Colonic mucosa (tissue), 4 donors: ENCODE results near the gene CRHR1. TPM values are rescaled to one million over a fixed set of nuclear protein-coding genes. Genes with fewer than 3 reads are reported as not detected.

Experiments
- DNase-seq: peaks from one replicate; pipeline ENCODE4 v3.0.0-alpha.2; 2020
- H3K27ac ChIP-seq: fragments of 200-600 bp; one replicate; pipeline ENCODE4 v1.8.0; 2021
- H3K27me3 ChIP-seq: fragments of 200-600 bp; one replicate; pipeline ENCODE4 v1.8.0; 2021
- H3K36me3 ChIP-seq: fragments of 200-600 bp; one replicate; pipeline ENCODE4 v1.8.0; 2021
- H3K4me1 ChIP-seq: fragments of 200-600 bp; one replicate; pipeline ENCODE4 v1.8.0; 2021; ENCODE audit warnings: mild to moderate bottlenecking
- H3K4me3 ChIP-seq: fragments of 200-600 bp; one replicate; pipeline ENCODE4 v1.8.0; 2021
- H3K9ac ChIP-seq, 2 donors: one replicate each; pipeline ENCODE4 v1.7.0; 2013; ENCODE audit warnings: control low read depth in 2 of 2, low read depth in 2 of 2, low read length in 2 of 2
- H3K9me3 ChIP-seq: fragments of 200-600 bp; one replicate; pipeline ENCODE4 v1.8.0; 2021
- CTCF ChIP-seq: fragments of 200-600 bp; IDR thresholded peaks from one replicate; pipeline ENCODE4 v1.8.0; 2022; ENCODE audit warnings: antibody characterized with exemption, mild to moderate bottlenecking
- intact Hi-C: fragments of 100-400 bp; cut with DNase I; formaldehyde crosslinking; loops from one replicate; pipeline ENCODE4 v1.14.1; 2022
- total RNA-seq, 2 donors: library from RNA; stranded (reverse); fragmentation: NEBNext Ultra II Directional in 1 of 2; extraction: Animal tissue kit (Norgen Biotek cat#: 25700) in 1 of 2; gene quantifications; one replicate each; pipeline ENCODE4 v1.2.1, GENCODE V29; 2021
- donor health status: healthy.
- donor health status: DM: no; HTN: no; CAD: no.
- donor health status: DM: no; HTN: no; CAD: no.

Gene CRHR1
- total RNA-seq, 2 donors from 2014 or later: not detected

GRCh38 chr17:45851022-45851421 is 66.9 kb downstream of the CRHR1 start:
- H3K27me3 ChIP-seq: no peaks in the 10 kb centered on the region
- H3K4me1 ChIP-seq: no peaks in the 10 kb centered on the region
- TF ChIP-seq CTCF: no peak
- no peak overlapping the region for H3K27ac ChIP-seq
- H3K36me3 ChIP-seq: no peaks in the 10 kb centered on the region
- DNase-seq: no peak
- no peak overlapping the region for H3K9ac ChIP-seq
- no peaks in the 10 kb centered on the region for H3K9me3 ChIP-seq
- H3K4me3 ChIP-seq: no peak overlapping the region
- intact Hi-C loops: no loop called here

GRCh38 chr17:45851464-45851863 is 67.3 kb downstream of the CRHR1 start:
- no peak for TF ChIP-seq CTCF
- no peak for DNase-seq
- no peaks in the 10 kb centered on the region for H3K27me3 ChIP-seq
- H3K9me3 ChIP-seq: no peaks in the 10 kb centered on the region
- intact Hi-C loops: no loop called here
- H3K4me3 ChIP-seq: no peak overlapping the region
- no peaks in the 10 kb centered on the region for H3K36me3 ChIP-seq
- H3K9ac ChIP-seq: no peak overlapping the region
- no peaks in the 10 kb centered on the region for H3K4me1 ChIP-seq
- H3K27ac ChIP-seq: no peak overlapping the region

GRCh38 chr17:45851873-45852272 is 67.8 kb downstream of the CRHR1 start:
- Histone ChIP-seq H3K4me3 (no peak overlapping the region), H3K27ac (no peak overlapping the region), H3K27me3 (no peaks in the 10 kb centered on the region), H3K9ac (no peak overlapping the region), H3K9me3 (no peaks in the 10 kb centered on the region), H3K36me3 (no peaks in the 10 kb centered on the region), H3K4me1 (no peaks in the 10 kb centered on the region)
- no peak for TF ChIP-seq CTCF
- no peak for DNase-seq
- intact Hi-C loops: no loop called here

GRCh38 chr17:45852535-45853297 is 68.6 kb downstream of the CRHR1 start:
- peak; percentile 67 for DNase-seq
- Histone ChIP-seq H3K4me1 (no peaks in the 10 kb centered on the region), H3K9ac (no peak overlapping the region), H3K36me3 (no peaks in the 10 kb centered on the region), H3K27ac (no peak overlapping the region), H3K9me3 (no peaks in the 10 kb centered on the region), H3K4me3 (no peak overlapping the region), H3K27me3 (no peaks in the 10 kb centered on the region)
- TF ChIP-seq CTCF: peak; percentile 92
- intact Hi-C loops: no loop called here

GRCh38 chr17:45854209-45854608 is 70.1 kb downstream of the CRHR1 start:
- H3K4me3 ChIP-seq: no peak overlapping the region
- H3K36me3 ChIP-seq: no peaks in the 10 kb centered on the region
- no peaks in the 10 kb centered on the region for H3K27me3 ChIP-seq
- H3K27ac ChIP-seq: no peak overlapping the region
- no peak overlapping the region for H3K9ac ChIP-seq
- intact Hi-C loops: no loop called here
- H3K4me1 ChIP-seq: no peaks in the 10 kb centered on the region
- H3K9me3 ChIP-seq: no peaks in the 10 kb centered on the region
- no peak for DNase-seq
- TF ChIP-seq CTCF: no peak
